Umbilical cord (tissue), 2 donors: ENCODE measurements around the gene MYO7A. TPM values are rescaled to one million over a fixed set of nuclear protein-coding genes. Genes with fewer than 3 reads are reported as not detected.

Source experiments
- DNase-seq: peaks from one replicate; pipeline ENCODE4 v3.0.0-alpha.2; 2015; ENCODE audit warnings: low spot score
- total RNA-seq: library from RNA; depleted of rRNA; stranded (reverse); fragments of >200 nt; gene quantifications from one replicate; pipeline ENCODE4 v1.2.3, GENCODE V29; 2014; ENCODE audit warnings: low replicate concordance; ENCODE audit not compliant: insufficient read depth

The MYO7A gene
- 7.0 TPM for total RNA-seq

DNA sequence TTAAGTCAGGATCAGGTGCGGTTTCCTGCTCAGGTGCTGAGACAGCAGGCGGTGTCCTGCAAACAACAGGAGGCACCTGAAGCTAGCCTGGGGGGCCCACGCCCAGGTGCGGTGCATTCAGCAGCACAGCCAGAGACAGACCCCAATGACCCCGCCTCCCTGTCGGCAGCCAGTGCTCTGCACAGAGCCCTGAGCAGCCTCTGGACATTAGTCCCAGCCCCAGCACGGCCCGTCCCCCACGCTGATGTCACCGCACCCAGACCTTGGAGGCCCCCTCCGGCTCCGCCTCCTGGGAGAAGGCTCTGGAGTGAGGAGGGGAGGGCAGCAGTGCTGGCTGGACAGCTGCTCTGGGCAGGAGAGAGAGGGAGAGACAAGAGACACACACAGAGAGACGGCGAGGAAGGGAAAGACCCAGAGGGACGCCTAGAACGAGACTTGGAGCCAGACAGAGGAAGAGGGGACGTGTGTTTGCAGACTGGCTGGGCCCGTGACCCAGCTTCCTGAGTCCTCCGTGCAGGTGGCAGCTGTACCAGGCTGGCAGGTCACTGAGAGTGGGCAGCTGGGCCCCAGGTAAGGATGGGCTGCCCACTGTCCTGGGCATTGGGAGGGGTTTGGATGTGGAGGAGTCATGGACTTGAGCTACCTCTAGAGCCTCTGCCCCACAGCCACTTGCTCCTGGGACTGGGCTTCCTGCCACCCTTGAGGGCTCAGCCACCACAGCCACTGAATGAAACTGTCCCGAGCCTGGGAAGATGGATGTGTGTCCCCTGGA is at the start of gene MYO7A:
Gene MYO7A (plus strand): TSS at position 327 of the 772 bp plus-strand sequence. CDS start 2,389 bp downstream, outside the sequence.
- DNase-seq = peak; percentile 90

DNA sequence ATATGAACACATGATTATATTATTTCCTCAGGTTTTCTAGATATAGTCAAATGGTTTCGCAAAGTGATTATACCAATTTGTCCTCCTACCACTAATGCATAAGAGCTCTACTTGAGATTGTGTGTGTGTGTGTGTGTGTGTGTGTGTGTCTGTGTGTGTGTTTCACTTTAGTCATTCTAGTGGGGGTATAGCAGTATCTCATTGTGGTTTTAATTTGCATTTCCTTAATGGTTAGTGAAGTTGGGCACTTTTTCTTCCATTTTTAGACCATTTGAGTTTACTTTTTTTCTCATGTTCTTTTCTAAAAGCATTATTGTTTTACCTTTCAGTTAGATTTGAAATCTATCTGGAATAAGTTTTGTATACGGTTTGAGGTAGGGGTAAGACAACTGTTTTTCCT is 48.4 kb upstream of the MYO7A start:
- DNase-seq = no peak

DNA sequence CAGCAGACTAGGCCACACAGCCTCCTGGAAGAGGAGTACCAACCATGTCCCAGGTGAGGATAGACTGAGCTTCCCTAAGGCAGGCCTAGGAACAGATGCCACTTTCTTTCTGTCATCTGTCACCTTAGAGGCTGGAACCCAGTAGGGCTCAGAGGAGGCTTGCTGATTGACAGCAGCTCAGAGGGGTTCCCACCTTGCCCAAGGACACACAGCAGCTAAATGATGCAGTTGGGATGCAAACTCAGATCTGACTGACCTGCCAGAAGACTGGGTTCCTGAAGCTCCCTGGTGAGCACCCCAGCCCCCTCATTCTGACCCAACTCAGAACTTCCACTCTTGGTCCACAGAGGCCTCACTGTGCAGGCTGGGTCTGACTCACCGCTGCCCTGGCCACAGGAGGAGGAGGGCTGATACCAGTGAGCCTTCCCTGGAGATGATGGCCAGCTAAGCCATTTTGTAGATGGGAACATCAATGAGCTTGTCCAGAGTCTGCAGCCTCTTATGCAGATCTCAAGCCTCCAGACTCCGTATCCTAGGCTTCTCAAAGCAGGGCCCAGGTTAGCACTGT is 47.3 kb upstream of the MYO7A start:
- no peak for DNase-seq

DNA sequence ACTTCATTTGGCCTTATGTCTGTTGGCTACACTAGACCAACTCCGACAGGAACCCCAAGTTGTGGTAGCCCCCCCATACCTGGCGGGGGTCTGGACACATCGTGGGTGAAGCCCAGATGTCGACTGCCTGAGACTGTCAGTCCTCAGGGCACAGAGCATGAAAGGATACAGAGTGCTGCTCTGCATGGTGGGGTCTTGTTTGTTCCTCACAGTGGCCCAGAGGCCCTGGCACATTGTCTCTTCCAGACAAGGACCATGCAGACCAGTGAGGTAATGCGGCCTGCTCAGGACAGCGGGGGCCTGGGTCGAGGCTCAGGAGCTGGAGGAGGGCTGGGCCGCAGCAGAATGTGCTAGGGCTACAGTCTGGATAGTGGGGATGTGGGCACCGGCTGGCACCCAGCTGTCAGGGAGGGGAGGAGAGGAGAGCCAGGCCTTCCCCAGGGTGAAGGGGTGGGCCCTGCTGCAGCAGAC is 46.6 kb upstream of the MYO7A start:
- no peak for DNase-seq

DNA sequence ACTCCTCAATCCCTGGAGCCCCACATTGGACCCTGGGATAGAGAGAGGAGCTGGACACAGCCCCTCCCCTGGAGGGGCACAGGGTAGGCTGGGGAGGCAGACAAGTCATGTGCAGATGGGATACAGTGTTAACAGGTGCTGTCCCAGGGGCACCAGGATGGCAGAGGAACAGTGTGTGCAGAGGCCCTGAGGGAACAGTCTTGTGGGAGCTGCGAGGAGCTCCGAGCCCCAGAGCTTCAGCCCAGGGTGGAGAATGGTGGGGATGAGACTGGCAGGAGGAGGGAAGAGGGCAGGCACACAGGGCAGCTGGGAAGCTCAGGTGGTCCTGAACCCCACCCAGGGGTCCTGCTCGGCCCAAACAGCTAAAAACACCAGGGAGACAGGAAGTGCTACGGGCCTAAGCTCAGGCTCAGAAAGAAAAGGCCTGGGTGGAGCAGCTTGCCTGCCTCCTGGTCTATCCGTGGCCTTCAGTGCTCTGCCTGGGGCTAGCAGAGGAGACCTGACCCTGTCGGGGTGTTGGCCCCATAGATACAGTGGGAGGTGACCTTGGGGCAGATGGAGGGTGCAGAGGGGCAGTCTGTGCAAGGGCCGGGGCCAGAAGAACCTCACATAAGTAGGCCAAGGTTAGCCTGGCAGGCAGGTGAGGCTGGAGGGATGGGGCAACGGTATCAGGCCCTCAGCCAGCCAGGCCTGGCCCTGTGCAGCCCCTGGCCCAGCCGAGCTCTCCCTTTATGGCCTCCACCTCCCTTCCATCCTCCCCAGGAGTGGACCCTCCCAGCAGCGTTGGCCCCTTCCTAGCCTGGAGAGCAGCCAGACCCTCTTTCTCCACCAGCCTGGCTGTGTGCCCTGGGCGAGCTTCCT is 45.8 kb upstream of the MYO7A start:
- no peak for DNase-seq

DNA sequence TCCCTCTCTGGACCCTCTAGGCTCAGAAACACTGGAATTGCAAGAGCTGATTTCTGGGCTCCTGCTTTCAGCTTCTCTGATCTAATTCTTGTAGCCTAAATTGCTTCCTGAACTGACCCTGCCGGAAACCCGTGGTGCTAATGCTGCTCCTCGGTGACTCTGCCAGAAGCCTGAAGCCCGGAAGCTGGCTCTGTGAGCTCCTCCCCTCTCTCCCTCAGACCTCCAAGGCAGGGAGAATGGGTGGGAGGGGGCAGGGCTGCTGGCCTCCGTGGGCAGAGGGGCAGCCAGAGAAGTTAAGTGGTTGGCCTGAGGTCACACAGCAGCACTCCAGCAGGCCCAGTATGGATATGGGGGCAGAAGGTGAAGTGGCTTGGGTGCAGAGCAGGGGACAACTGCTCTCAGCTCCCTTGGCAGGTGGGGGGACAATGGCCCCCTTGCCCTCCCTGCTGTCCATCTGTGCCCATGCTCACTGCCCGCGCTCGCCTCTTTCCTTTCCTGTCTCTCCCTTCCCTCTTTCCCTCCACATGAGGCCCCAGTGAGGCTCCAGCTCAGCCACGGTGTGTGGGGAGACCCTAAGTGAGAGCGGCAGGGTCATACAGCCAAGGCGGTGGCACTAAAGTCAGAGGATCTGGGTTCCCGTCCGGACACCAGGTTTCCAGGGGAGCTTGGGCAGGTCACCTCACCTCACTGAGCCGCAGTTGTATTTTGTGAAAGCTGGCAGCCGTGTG is 45.0 kb upstream of the MYO7A start:
- no peak for DNase-seq

DNA sequence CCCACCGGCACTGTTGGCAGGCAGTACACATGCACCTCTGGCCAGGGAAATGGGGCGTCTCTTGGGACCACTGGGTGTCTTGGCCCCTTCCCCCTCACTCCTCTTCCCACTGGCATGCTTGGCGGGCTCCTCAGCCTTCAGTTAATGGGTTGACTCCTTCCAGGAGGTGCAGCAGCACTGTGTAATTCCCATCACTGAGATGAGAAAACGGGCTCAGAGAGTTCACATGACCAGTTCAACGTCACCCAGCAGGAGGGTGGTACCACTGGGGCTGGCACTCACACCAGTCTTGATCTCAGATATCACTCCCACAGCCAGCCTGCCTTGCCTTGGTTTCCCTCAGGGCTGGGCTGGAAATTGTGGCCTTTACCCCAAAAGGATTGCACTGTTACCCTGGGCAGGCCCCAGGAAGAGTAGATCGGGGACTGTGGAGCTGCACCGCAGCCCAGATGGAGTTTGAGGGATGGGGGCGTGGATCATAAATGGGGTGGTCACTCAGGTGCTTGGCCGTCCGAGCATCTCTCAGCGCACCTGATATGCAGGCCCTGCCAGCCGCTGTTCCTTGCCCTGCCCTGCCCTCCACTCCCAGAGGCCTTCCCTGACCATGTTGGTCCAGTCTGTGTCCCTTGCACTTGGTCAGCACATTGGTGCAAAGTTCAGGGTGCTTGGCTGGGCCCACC is 44.3 kb upstream of the MYO7A start:
- DNase-seq = no peak

DNA sequence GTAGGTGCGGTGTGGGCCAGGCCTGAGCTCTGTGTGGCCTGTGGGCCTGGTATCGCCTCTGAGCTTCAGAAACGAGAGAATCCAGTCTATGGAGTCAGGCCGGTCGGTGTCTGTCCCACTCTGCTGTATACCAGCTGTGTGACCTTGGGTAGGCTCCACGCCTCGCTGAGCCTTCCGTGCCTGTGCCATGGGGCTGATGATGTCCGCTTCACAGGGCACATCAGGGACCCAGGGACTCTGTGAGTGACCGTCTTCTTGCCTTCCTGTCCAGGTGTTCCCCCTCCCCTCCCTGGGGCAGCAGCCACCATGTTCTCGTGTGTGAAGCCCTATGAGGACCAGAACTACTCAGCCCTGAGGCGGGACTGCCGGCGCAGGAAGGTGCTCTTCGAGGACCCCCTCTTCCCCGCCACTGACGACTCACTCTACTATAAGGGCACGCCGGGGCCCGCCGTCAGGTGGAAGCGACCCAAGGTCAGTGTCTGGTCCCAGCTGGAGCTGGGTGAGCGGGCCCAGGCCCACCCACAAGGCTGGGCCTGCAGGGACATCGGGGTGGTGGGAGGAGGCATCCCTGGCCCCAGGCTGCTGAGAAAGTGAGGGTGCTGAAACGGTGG is 43.4 kb upstream of the MYO7A start:
- DNase-seq = no peak

DNA sequence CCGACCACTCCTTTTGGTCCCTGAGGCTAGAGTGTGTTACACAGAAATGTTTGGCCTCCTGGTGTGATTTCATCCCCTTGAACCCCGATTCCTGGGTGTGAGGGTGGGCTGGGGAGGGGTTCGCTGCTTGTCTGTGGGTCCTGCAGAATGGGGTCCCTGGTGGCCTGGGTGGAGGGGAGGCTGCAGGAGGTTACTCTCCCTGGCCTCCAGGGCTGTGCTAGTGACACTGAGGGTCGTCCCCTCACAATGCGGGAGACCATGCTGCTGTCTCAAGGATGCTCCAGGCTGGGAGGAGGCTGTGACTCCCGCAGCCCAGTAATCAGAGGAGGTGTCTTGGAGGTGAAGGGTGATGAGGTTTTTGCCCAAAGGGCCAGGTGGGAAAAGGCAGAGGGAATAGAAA is 42.4 kb upstream of the MYO7A start:
- DNase-seq = no peak

DNA sequence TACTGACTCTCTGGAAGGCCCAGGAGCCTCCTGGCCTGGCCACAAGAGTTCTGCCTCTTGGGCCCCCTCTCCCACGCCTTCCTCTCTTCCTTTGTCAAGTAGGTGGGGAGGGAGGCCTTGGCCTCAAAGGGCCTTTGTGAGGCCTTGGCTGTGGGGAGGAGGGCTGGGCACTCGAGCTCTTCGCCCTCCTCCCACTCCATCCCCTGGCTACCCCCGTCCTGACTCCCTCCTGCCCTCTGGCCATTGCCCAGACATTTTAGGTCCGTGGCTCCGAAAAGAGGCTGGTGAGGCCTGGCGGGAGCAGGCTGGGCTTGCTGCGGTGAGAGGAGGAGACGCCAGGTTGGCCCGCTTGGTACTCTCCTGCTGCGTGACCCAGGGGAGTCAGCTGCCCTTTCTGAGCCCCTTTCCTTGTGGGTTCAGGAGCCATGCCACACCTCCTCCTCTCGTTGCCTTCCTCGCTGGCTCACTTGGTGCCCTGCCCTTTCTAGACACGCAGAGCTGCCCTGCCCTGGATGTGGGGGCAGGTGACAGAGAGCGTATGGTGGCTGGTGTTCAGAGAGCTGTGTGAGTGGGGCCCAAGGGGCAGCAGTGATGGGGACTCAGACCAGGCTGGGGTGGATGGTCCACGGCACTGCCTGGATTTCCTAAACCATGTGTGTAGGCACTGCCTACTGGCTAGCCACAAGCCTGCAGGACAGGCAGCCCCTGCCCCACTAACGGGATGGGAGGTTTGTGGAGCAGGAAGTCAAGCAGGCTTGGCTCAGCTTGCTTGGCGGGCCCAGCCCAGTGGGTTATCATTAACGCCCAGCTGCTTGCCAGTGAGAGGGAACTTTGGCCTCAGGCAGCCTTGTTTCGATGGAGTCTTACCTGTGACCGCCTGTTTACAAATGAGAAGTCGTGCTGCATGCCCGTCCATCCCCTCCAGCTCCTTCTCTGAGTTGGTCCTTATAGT is 41.2 kb upstream of the MYO7A start:
- DNase-seq = no peak

DNA sequence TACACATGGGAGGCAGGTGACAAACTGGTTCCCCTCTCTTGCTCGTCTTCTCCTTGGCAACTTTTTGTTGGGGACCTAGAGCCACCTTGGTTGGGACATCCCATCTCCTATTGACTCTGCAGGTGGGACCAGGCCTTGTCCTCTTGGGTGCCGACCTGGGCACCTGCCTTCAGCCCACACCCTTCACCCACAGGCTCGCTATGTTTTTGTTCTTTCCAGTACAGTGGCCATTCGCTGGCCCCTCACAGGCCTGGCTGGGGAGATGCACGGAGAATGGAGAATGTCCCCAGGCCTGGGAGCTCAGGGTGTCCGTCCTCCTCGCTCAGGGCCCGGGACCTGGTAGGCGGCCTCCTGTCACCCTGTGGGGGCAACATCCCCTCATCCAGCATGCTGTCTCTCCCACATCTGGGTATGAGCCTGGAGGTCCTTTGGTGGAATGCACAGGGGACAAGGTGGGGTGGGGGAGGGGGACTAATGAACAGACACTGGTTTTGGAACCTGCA is 40.3 kb upstream of the MYO7A start:
- no peak for DNase-seq

DNA sequence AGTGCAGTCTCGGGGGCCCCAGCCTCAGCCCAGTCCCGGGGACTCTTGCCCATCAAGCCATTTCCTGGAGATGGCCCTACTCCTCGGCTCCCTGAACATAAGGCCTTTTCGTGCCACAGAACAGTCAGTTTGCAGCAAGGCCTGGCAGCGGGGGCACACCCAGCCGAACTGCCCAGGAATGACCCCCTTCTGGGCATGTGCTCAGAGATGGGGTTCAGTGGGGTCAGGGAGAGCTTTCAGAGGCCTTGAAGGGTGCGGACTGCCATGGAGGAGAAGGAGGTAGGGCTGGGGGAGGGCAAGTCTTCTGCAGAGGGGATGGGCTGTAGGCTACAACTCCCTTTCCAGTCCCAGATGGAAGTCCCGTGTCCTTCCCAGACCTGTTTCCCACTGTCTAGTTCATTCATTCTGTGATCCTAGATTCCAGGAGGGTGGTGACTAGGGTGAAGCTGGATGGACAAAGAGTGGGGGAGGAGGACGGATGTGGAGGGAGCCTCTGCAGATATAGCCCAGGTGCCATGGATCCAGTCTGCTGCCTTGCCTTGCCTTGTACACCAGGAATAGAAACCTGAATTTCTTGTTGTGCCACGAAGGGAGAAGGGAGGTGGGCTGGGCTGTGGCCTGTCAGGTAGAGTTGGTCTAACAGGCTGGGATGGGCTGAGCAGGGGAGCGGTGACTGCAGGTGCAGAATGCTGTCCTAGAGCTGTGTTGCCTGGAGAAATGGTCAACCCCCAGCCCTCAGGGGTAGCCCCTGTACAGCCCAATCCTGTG is 39.6 kb upstream of the MYO7A start:
- DNase-seq = peak; percentile 67

DNA sequence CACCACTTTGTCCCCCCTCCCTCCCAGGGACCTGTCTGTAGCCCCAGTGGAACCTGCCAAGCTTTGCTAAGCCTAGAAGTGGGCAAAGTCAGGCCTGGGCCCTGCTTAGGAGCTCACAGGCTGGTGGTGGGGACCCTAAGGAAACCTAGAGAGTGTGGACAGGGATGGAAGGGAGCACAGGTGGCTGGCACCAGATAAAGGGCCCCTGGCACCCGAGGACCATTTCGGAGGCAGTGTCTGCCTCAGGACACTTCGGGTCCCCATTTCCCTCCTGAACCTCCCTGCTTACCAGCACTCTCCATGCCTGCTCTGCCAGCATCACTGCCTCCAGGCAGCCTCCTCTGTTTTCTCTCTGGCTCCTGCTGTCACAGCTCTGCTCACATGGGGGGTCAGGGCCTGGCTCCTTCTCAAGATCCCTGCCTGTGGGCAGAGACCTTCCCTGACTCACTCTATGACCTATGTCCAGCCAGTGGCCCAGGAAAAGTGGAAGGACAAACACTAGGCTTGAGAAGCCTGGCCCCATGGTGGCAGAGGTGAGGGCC is 39.0 kb upstream of the MYO7A start:
- no peak for DNase-seq

DNA sequence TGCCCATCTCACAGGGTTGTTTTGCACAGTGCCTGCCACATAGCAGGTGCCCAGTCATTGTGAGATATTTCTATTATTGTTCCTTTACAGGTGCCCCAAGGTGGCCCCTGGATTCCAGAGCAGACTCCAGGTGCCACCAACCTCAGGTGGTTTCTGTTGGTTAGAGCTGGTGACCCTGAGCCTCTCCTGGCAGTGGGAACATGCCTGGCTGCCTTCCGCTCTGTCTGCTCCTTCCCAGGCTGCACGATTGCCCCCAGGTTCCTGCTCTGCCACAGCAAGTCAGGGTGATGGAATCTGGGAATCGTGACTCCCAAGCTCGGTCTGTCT is 38.0 kb upstream of the MYO7A start:
- no peak for DNase-seq

DNA sequence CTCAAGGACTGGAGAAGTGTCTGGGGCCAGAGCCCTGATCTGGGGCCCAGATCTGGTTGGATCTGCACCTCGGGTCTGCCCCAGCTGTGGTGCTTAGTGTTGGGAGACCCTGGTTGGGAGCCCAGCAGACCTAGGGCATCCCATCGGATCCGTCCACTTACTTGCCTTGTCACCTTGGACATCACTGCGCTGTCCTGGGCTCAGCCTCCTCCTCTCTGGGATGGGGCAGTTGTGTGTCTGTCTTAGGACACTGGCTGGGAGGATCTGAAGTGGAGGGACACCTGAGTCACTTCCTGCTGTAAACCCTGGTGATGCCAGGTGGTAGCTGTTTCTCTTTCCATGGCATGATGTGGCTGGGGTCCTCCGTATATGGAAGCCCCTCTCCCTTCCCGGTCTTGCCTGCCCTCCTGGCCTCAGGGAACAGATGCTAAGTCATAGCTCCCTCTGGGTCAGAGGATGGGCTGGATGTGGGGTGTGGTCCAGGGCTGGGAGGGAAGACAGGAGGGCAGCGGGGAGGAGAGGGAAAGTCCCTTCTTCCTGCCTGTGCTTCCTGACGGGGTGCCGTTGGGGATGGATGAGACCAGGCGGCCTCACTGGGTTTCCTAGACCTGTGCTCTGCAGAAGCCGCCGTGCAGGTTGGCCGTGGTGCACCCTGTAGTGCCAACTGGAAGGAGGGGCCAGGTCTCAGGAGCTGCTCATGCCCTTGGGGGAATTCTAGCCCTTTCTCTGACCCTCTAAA is 37.5 kb upstream of the MYO7A start:
- DNase-seq = no peak

DNA sequence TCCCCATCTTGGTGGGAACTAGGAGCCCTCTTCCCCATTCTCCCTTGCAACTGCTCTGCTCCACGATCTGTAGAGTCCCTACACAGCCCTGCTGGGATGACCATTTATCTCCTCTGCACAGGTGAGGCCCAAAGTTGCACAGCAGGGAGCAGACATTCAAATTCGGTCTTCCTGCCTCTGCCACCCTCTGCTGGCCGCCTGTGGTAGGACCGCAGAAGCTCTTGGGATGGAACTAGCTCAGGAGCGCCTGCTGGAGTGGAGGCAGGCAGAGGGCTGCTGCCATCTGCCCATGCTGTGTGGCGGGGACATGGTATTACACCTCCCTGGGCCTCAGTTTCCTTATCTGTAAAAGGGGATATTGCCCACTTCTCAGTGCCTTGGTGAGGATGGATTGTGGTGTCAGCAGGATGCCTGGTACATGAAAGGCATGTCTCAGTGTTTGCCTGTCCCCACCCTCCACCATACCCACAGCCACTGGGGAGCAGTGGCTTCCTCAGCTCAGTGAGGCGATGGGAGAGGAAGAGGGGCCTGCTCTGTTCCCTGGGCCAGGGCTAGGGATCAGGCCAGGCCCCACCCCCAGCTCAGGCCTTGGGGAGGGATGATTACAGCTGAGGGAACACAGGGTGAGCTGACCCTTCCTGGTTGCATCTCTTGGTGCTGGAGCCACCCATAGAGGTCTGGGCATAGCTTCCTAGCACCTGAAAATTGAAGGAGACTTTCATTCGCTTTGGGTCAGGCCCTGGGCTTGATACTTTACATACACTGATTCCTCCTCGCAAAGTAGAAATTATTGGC is 36.7 kb upstream of the MYO7A start:
- peak; percentile 72 for DNase-seq

DNA sequence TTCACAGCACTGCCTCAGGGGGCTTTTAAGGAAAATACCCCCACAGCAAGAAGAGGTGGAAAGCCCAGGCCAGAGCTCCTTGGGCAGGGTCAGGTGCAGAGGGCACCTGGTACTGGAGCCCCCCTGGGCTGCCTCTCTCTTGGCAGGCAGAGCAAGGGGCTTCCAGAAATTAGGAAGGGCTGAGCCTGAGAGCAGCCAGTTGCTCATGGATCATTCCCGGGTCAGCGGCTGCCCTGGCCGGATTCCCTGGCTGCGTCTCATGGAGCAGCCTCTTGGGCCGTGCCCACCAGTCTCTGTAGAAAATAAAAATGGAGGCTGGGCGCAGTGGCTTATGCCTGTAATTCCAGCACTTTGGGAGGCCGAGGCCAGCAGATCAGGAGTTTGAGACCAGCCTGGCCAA is 35.7 kb upstream of the MYO7A start:
- no peak for DNase-seq
